Lower lobe of right lung (tissue), 2 donors: ENCODE results near the gene NAALADL1. TPM values are rescaled to one million over a fixed set of nuclear protein-coding genes. Genes with fewer than 3 reads are reported as not detected.
"Not testable (repeated sequence)": the region's sequence is repeated elsewhere in the genome, so short reads cannot be mapped to it uniquely, and the experiment has no call there.

Experiments used
- ATAC-seq, 2 donors: fragments of 200-7000 bp; cut with Tn5 transposase; one replicate each; pipeline ENCODE4 v1.9.1; 2020 to 2022; ENCODE audit warnings: mild to moderate bottlenecking in 2 of 2, moderate library complexity in 2 of 2
- DNase-seq: peaks from one replicate; pipeline ENCODE4 v3.0.0-alpha.2; 2020
- H3K27ac ChIP-seq: fragments of 200-600 bp; one replicate; pipeline ENCODE4 v1.8.0; 2022
- H3K27me3 ChIP-seq: fragments of 200-600 bp; one replicate; pipeline ENCODE4 v1.8.0; 2022; ENCODE audit warnings: low read depth
- H3K36me3 ChIP-seq: fragments of 200-600 bp; one replicate; pipeline ENCODE4 v1.8.0; 2022; ENCODE audit warnings: mild to moderate bottlenecking
- H3K4me1 ChIP-seq: fragments of 200-600 bp; one replicate; pipeline ENCODE4 v1.8.0; 2022
- H3K4me3 ChIP-seq: fragments of 200-600 bp; one replicate; pipeline ENCODE4 v1.8.0; 2022; ENCODE audit warnings: mild to moderate bottlenecking
- H3K9me3 ChIP-seq: fragments of 200-600 bp; one replicate; pipeline ENCODE4 v1.8.0; 2022
- intact Hi-C: fragments of 100-400 bp; cut with DNase I; formaldehyde crosslinking; loops from one replicate; pipeline ENCODE4 v1.11.0; 2022
- total RNA-seq: library from RNA; stranded (reverse); fragmentation: NEBNext Ultra II Directional; extraction: Animal tissue kit (Norgen Biotek cat#: 25700); gene quantifications from one replicate; pipeline ENCODE4 v1.2.1, GENCODE V29; 2021
- TF ChIP-seq, protein P1 (sequence below): fragments of 200-600 bp; IDR thresholded peaks from one replicate; pipeline ENCODE4 v1.8.0; 2022; ENCODE audit warnings: antibody characterized with exemption, mild to moderate bottlenecking
- donor health status: DM: no; HTN: yes; CAD: no; lungs with severe emphysema.

NAALADL1 gene
- total RNA-seq, 1 donor from 2014 or later = 12.2 TPM

GRCh38 chr11:65008873-65009272, 49.5 kb downstream of the NAALADL1 start:
- intact Hi-C loops = no loop called here
- TF ChIP-seq, protein P1, sequence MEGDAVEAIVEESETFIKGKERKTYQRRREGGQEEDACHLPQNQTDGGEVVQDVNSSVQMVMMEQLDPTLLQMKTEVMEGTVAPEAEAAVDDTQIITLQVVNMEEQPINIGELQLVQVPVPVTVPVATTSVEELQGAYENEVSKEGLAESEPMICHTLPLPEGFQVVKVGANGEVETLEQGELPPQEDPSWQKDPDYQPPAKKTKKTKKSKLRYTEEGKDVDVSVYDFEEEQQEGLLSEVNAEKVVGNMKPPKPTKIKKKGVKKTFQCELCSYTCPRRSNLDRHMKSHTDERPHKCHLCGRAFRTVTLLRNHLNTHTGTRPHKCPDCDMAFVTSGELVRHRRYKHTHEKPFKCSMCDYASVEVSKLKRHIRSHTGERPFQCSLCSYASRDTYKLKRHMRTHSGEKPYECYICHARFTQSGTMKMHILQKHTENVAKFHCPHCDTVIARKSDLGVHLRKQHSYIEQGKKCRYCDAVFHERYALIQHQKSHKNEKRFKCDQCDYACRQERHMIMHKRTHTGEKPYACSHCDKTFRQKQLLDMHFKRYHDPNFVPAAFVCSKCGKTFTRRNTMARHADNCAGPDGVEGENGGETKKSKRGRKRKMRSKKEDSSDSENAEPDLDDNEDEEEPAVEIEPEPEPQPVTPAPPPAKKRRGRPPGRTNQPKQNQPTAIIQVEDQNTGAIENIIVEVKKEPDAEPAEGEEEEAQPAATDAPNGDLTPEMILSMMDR = no peak
- Histone ChIP-seq H3K36me3 (no peaks in the 10 kb centered on the region), H3K4me3 (no peak overlapping the region), H3K9me3 (no peaks in the 10 kb centered on the region), H3K4me1 (peaks cover 11% of the 10 kb centered on the region), H3K27ac (no peak overlapping the region), H3K27me3 (no peaks in the 10 kb centered on the region)
- ATAC-seq (no peak), DNase-seq (no peak)

- Histone ChIP-seq H3K27ac (no peak overlapping the region), H3K9me3 (no peaks in the 10 kb centered on the region), H3K36me3 (no peaks in the 10 kb centered on the region), H3K4me3 (no peak overlapping the region), H3K27me3 (no peaks in the 10 kb centered on the region), H3K4me1 (peaks cover 7% of the 10 kb centered on the region)
- intact Hi-C loops = no loop called here
- no peak for ATAC-seq
- DNase-seq = no peak
- TF ChIP-seq, protein P1 = no peak
Observed at GRCh38 chr11:65008016-65008415, 50.3 kb downstream of the NAALADL1 start.

DNA sequence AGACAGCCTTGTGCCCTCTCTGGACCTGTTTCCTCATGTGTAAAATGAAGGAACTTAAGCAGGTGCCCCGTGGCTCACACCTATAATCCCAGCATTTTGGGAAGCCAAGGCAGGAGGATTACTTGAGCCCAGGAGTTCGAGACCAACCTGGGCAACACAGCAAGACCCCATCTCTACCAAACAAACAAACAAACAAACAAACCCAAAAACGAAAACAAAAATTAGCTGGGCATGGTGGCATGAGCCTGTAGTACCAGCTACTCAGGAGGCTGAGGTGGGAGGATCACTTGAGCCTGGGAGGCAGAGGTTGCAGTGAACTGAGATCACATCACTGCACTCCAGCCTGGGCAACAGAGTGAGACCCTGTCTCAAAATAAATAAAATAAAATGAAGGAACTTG, 54.4 kb downstream of the NAALADL1 start:
- intact Hi-C loops, H3K4me3 ChIP-seq, DNase-seq, H3K4me1 ChIP-seq, H3K36me3 ChIP-seq, ATAC-seq, H3K27me3 ChIP-seq, H3K27ac ChIP-seq, H3K9me3 ChIP-seq: not testable (repeated sequence)

DNA sequence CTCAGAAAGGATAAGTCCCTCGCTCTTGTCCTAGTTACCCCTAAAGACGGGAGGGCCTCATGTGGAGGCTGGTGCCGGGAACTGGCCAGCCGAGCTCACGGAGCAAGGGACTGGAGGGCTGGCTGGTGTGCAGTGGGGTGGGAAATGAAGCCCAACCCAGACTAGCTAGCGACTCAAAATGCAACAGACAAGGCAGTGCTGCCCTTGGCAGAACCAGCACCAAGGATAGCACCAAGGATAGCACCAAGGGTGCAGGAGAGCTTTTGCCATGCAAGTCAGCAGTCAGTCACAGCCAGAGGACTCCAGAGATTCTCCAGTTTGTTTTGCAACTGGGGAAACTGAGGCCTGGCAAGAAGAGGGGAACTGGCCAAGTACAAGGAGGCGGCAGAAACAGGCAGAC, 55.1 kb downstream of the NAALADL1 start:
- no peaks in the 10 kb centered on the region for H3K27me3 ChIP-seq
- intact Hi-C loops = no loop called here
- H3K36me3 ChIP-seq = no peaks in the 10 kb centered on the region
- TF ChIP-seq, protein P1 = no peak
- H3K4me3 ChIP-seq = no peak overlapping the region
- no peak for ATAC-seq
- H3K9me3 ChIP-seq = no peaks in the 10 kb centered on the region
- H3K4me1 ChIP-seq = no peaks in the 10 kb centered on the region
- no peak overlapping the region for H3K27ac ChIP-seq
- DNase-seq = no peak

DNA sequence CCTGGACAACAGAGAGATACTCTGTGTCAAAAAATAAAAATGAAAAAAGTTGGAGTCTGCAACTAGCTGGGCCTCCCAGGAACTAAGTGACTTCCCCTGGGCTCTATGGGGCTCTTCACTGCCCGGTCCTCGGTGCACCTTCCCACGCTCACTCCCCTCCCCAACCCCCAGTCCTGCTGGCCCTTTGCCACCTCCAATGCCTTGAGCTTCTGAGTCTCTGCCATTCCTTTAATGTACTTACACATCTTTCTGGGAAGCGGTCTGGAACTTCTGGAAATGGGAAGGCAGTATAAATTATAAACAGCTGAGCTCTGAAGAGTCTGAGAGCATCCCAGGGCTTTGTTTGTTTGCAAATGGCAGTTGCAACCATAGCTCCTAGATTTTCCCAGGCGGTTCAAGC, 55.6 kb downstream of the NAALADL1 start:
- intact Hi-C loops = no loop called here
- Histone ChIP-seq H3K4me1 (no peaks in the 10 kb centered on the region), H3K9me3 (no peaks in the 10 kb centered on the region), H3K27ac (no peak overlapping the region), H3K27me3 (no peaks in the 10 kb centered on the region), H3K4me3 (no peak overlapping the region), H3K36me3 (no peaks in the 10 kb centered on the region)
- no peak for ATAC-seq
- DNase-seq = no peak
- TF ChIP-seq, protein P1 = no peak

- Histone ChIP-seq H3K27ac (no peak overlapping the region), H3K4me1 (peaks cover 27% of the 10 kb centered on the region), H3K4me3 (no peak overlapping the region), H3K9me3 (no peaks in the 10 kb centered on the region), H3K36me3 (no peaks in the 10 kb centered on the region), H3K27me3 (no peaks in the 10 kb centered on the region)
- ATAC-seq = no peak
- TF ChIP-seq, protein P1 = no peak
- intact Hi-C loops = no loop called here
- DNase-seq = no peak
Observed at GRCh38 chr11:64999478-64999877, 58.9 kb downstream of the NAALADL1 start.
